Inflammatory macrophage treated with lipopolysaccharide for 1 hour (primary cell): ENCODE results near the gene KIF1A.

Source experiments
- DNase-seq, 2 donors: peaks; one replicate each; pipeline ENCODE4 v3.0.0-alpha.2; 2020 to 2022

Gene KIF1A

GRCh38 chr2:240819126-240819857 is 727 bp downstream of the KIF1A start:
- no peak for DNase-seq

- no peak for DNase-seq
These were observed 1.5 kb downstream of the KIF1A start for GRCh38 chr2:240818293-240819125.

GRCh38 chr2:240817496-240818292 is 2.3 kb downstream of the KIF1A start:
- no peak for DNase-seq

GRCh38 chr2:240816584-240817495 is 3.2 kb downstream of the KIF1A start:
- DNase-seq: no peak

- no peak for DNase-seq
These were observed 4.0 kb downstream of the KIF1A start for GRCh38 chr2:240815761-240816583.

- DNase-seq: no peak
These were observed 4.9 kb downstream of the KIF1A start for GRCh38 chr2:240814946-240815760.

GRCh38 chr2:240814280-240814679 is 5.7 kb downstream of the KIF1A start:
- DNase-seq: no peak

GRCh38 chr2:240813231-240813921 is 6.6 kb downstream of the KIF1A start:
- no peak for DNase-seq

GRCh38 chr2:240812721-240813120 is 7.3 kb downstream of the KIF1A start:
- no peak for DNase-seq

- DNase-seq: no peak
These were observed 7.7 kb downstream of the KIF1A start for GRCh38 chr2:240812301-240812680.

- DNase-seq: no peak
These were observed 8.4 kb downstream of the KIF1A start for GRCh38 chr2:240811346-240812300.

- DNase-seq: no peak
These were observed 9.4 kb downstream of the KIF1A start for GRCh38 chr2:240810621-240811020.

- no peak for DNase-seq
These were observed 9.8 kb downstream of the KIF1A start for GRCh38 chr2:240810199-240810598.

GRCh38 chr2:240809276-240809675 is 10.7 kb downstream of the KIF1A start:
- no peak for DNase-seq

- no peak for DNase-seq
These were observed 13.6 kb downstream of the KIF1A start for GRCh38 chr2:240806459-240806858.

- DNase-seq: no peak
These were observed 14.0 kb downstream of the KIF1A start for GRCh38 chr2:240806006-240806405.

GRCh38 chr2:240803191-240803590 is 16.8 kb downstream of the KIF1A start:
- DNase-seq: no peak

GRCh38 chr2:240799033-240799820 is 20.8 kb downstream of the KIF1A start:
- DNase-seq: no peak
